IPS-20b (cell line): ENCODE results near the gene RAB40A.

Source experiments
- H3K27ac ChIP-seq: one replicate; pipeline ENCODE4 v1.5.1; 2013; ENCODE audit warnings: low read length
- H3K27me3 ChIP-seq: 2 replicates; pipeline ENCODE4 v1.6.1; 2013; ENCODE audit warnings: mild to moderate bottlenecking, low read length, inconsistent platforms; ENCODE audit not compliant: insufficient read depth
- H3K36me3 ChIP-seq: 2 replicates; pipeline ENCODE4 v1.6.1; 2013; ENCODE audit warnings: low read depth, mild to moderate bottlenecking, inconsistent platforms, low read length, moderate library complexity; ENCODE audit not compliant: insufficient read depth
- H3K4me1 ChIP-seq: 2 replicates; pipeline ENCODE4 v1.6.1; 2013; ENCODE audit warnings: mild to moderate bottlenecking, control low read depth, inconsistent platforms, low read length, moderate library complexity; ENCODE audit not compliant: insufficient read depth
- H3K4me3 ChIP-seq: 2 replicates; pipeline ENCODE4 v1.5.1; 2013; ENCODE audit warnings: mild to moderate bottlenecking, low read length, inconsistent platforms
- H3K9ac ChIP-seq: 2 replicates; pipeline ENCODE4 v1.6.1; 2013; ENCODE audit warnings: low read depth, mild to moderate bottlenecking, inconsistent platforms, low read length, moderate library complexity
- H3K9me3 ChIP-seq: 2 replicates; pipeline ENCODE4 v1.6.1; 2013; ENCODE audit warnings: mild to moderate bottlenecking, low read depth, low read length, inconsistent platforms; ENCODE audit not compliant: insufficient read depth

RAB40A gene

GRCh38 chrX:103519389-103519788 is at the start of gene RAB40A:
TSS of gene RAB40A (minus strand) at chrX:103519489. CDS start at chrX:103500756, 18,733 bp downstream.
- H3K4me1 ChIP-seq: no peaks in the 10 kb centered on the region
- no peak within 1 kb of the TSS for H3K9ac ChIP-seq
- no peak within 1 kb of the TSS for H3K27ac ChIP-seq
- H3K4me3 ChIP-seq: no peak within 1 kb of the TSS
- H3K27me3 ChIP-seq: no peaks in the 10 kb centered on the region
- no peaks in the 10 kb centered on the region for H3K9me3 ChIP-seq
- H3K36me3 ChIP-seq: no peaks in the 10 kb centered on the region

- no peaks in the 10 kb centered on the region for H3K9me3 ChIP-seq
- no peak overlapping the region for H3K4me3 ChIP-seq
- no peaks in the 10 kb centered on the region for H3K27me3 ChIP-seq
- H3K36me3 ChIP-seq: no peaks in the 10 kb centered on the region
- no peak overlapping the region for H3K9ac ChIP-seq
- H3K27ac ChIP-seq: no peak overlapping the region
- H3K4me1 ChIP-seq: no peaks in the 10 kb centered on the region
These were observed 46.5 kb upstream of the RAB40A start for GRCh38 chrX:103565752-103566151.

- Histone ChIP-seq H3K36me3 (no peaks in the 10 kb centered on the region), H3K4me1 (no peaks in the 10 kb centered on the region), H3K27me3 (no peaks in the 10 kb centered on the region), H3K27ac (no peak overlapping the region), H3K9me3 (no peaks in the 10 kb centered on the region), H3K4me3 (no peak overlapping the region), H3K9ac (no peak overlapping the region)
These were observed 45.9 kb upstream of the RAB40A start for GRCh38 chrX:103565197-103565596.

GRCh38 chrX:103562801-103563200 is 43.5 kb upstream of the RAB40A start:
- Histone ChIP-seq H3K4me1 (no peaks in the 10 kb centered on the region), H3K27me3 (no peaks in the 10 kb centered on the region), H3K4me3 (no peak overlapping the region), H3K9me3 (no peaks in the 10 kb centered on the region), H3K27ac (no peak overlapping the region), H3K36me3 (no peaks in the 10 kb centered on the region), H3K9ac (no peak overlapping the region)

- Histone ChIP-seq H3K4me1 (no peaks in the 10 kb centered on the region), H3K9me3 (no peaks in the 10 kb centered on the region), H3K9ac (no peak overlapping the region), H3K27me3 (no peaks in the 10 kb centered on the region), H3K27ac (no peak overlapping the region), H3K4me3 (no peak overlapping the region), H3K36me3 (no peaks in the 10 kb centered on the region)
These were observed 41.0 kb upstream of the RAB40A start for GRCh38 chrX:103560256-103560655.

GRCh38 chrX:103556963-103557612 is 37.8 kb upstream of the RAB40A start:
- Histone ChIP-seq H3K4me3 (no peak overlapping the region), H3K9me3 (no peaks in the 10 kb centered on the region), H3K36me3 (no peaks in the 10 kb centered on the region), H3K27ac (no peak overlapping the region), H3K4me1 (no peaks in the 10 kb centered on the region), H3K9ac (no peak overlapping the region), H3K27me3 (no peaks in the 10 kb centered on the region)

- peak overlapping the region; percentile 91 for H3K4me3 ChIP-seq
- H3K4me1 ChIP-seq: no peaks in the 10 kb centered on the region
- H3K36me3 ChIP-seq: no peaks in the 10 kb centered on the region
- no peaks in the 10 kb centered on the region for H3K9me3 ChIP-seq
- H3K27ac ChIP-seq: no peak overlapping the region
- H3K9ac ChIP-seq: peak overlapping the region; percentile 86; the same call in 1 of the 2 replicates
- no peaks in the 10 kb centered on the region for H3K27me3 ChIP-seq
These were observed 35.6 kb upstream of the RAB40A start for GRCh38 chrX:103554687-103555424.

- no peak overlapping the region for H3K9ac ChIP-seq
- no peaks in the 10 kb centered on the region for H3K4me1 ChIP-seq
- H3K36me3 ChIP-seq: no peaks in the 10 kb centered on the region
- no peaks in the 10 kb centered on the region for H3K9me3 ChIP-seq
- H3K27ac ChIP-seq: no peak overlapping the region
- no peak overlapping the region for H3K4me3 ChIP-seq
- H3K27me3 ChIP-seq: no peaks in the 10 kb centered on the region
These were observed 32.9 kb upstream of the RAB40A start for GRCh38 chrX:103552236-103552635.

- no peak overlapping the region for H3K27ac ChIP-seq
- H3K4me3 ChIP-seq: no peak overlapping the region
- H3K9ac ChIP-seq: no peak overlapping the region
- no peaks in the 10 kb centered on the region for H3K9me3 ChIP-seq
- no peaks in the 10 kb centered on the region for H3K27me3 ChIP-seq
- H3K4me1 ChIP-seq: no peaks in the 10 kb centered on the region
- H3K36me3 ChIP-seq: no peaks in the 10 kb centered on the region
These were observed 31.2 kb upstream of the RAB40A start for GRCh38 chrX:103550415-103551051.

GRCh38 chrX:103549916-103550315 is 30.6 kb upstream of the RAB40A start:
- H3K4me1 ChIP-seq: no peaks in the 10 kb centered on the region
- H3K4me3 ChIP-seq: no peak overlapping the region
- no peak overlapping the region for H3K9ac ChIP-seq
- no peaks in the 10 kb centered on the region for H3K27me3 ChIP-seq
- H3K9me3 ChIP-seq: no peaks in the 10 kb centered on the region
- H3K36me3 ChIP-seq: no peaks in the 10 kb centered on the region
- H3K27ac ChIP-seq: no peak overlapping the region

- H3K4me3 ChIP-seq: no peak overlapping the region
- H3K9me3 ChIP-seq: no peaks in the 10 kb centered on the region
- no peaks in the 10 kb centered on the region for H3K4me1 ChIP-seq
- H3K9ac ChIP-seq: no peak overlapping the region
- no peaks in the 10 kb centered on the region for H3K36me3 ChIP-seq
- H3K27me3 ChIP-seq: no peaks in the 10 kb centered on the region
- no peak overlapping the region for H3K27ac ChIP-seq
These were observed 20.9 kb upstream of the RAB40A start for GRCh38 chrX:103540145-103540544.

- H3K4me3 ChIP-seq: no peak overlapping the region
- no peaks in the 10 kb centered on the region for H3K4me1 ChIP-seq
- H3K27me3 ChIP-seq: no peaks in the 10 kb centered on the region
- no peak overlapping the region for H3K27ac ChIP-seq
- no peaks in the 10 kb centered on the region for H3K9me3 ChIP-seq
- no peaks in the 10 kb centered on the region for H3K36me3 ChIP-seq
- H3K9ac ChIP-seq: no peak overlapping the region
These were observed 20.4 kb upstream of the RAB40A start for GRCh38 chrX:103539695-103540094.
